Tibial artery (tissue), 4 donors: ENCODE measurements around the gene CD34.
A peak's percentile ranks its signal among the peaks of the same experiment; 100 is the strongest.

Experiments used
- DNase-seq, 2 donors: peaks; one replicate each; pipeline ENCODE4 v3.0.0-alpha.2; 2019
- H3K27ac ChIP-seq, 2 donors: fragments of 200-600 bp; sonication (generic) in 1 of 2; 1 replicate in 1 of 2; 2 replicates in 1 of 2; pipeline ENCODE4 v1.5.1; 2018 to 2019; ENCODE audit warnings: mild to moderate bottlenecking in 1 of 2
- H3K27me3 ChIP-seq, 2 donors: fragments of 200-600 bp; sonication (generic) in 1 of 2; one replicate each; pipeline versions ENCODE4 v1.5.1 to v1.6.0; 2016 to 2019
- H3K36me3 ChIP-seq, 3 donors: fragments of 200-600 bp; sonication (generic) in 2 of 3; one replicate each; pipeline ENCODE4 v1.5.1; 2016 to 2019; ENCODE audit warnings: mild to moderate bottlenecking in 2 of 3
- H3K4me1 ChIP-seq, 4 donors: fragments of 200-600 bp; sonication (generic) in 2 of 4; 1 replicate in 3 of 4; 2 replicates in 1 of 4; pipeline ENCODE4 v1.5.1; 2016 to 2019
- H3K4me3 ChIP-seq, 2 donors: fragments of 200-600 bp; sonication (generic) in 1 of 2; 1 replicate in 1 of 2; 2 replicates in 1 of 2; pipeline ENCODE4 v1.5.1; 2018 to 2019; ENCODE audit warnings: mild to moderate bottlenecking in 2 of 2
- H3K9me3 ChIP-seq, 3 donors: fragments of 200-600 bp; sonication (generic) in 1 of 3; one replicate each; pipeline ENCODE4 v1.5.1; 2016 to 2019
- intact Hi-C: fragments of 100-400 bp; cut with DNase I; formaldehyde crosslinking; loops from one replicate; pipeline ENCODE4 v1.15.0; 2023; ENCODE audit warnings: low total_unique reads
- TF ChIP-seq, protein P1 (sequence below), 2 experiments: fragments of 200-600 bp in 1 of 2; fragments of 450-650 bp in 1 of 2; IDR thresholded peaks; one replicate each; pipeline ENCODE4 v1.5.1; 2017 to 2019; ENCODE audit warnings: antibody characterized with exemption in 2 of 2, mild to moderate bottlenecking in 1 of 2, moderate library complexity in 1 of 2

Gene CD34

DNA sequence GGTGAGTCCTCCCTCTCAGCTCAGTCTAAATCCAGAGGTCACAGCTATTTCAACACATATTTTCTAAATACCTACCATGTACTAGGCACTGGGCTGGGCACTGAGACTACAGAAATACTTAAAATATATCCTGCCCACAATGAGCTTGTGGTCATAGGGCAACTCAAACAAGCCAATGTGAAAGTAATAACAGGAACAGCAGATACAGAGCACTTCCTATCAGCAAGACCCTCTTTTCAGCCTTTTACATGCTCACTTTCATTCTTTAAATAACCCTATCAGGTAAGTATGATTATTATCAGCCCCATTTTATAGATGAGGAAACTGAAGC, 71.9 kb downstream of the CD34 start:
- Histone ChIP-seq H3K4me3 (no peak overlapping the region), H3K9me3 (no peaks in the 10 kb centered on the region), H3K4me1 (peaks cover 0 to 71% (median 44%) of the 10 kb centered on the region in 4 donors), H3K36me3 (no peaks in the 10 kb centered on the region), H3K27ac (peak overlapping the region; percentile 52 to 74), H3K27me3 (no peaks in the 10 kb centered on the region)
- no peak for DNase-seq
- intact Hi-C loops = no loop called here
- TF ChIP-seq, protein P1, sequence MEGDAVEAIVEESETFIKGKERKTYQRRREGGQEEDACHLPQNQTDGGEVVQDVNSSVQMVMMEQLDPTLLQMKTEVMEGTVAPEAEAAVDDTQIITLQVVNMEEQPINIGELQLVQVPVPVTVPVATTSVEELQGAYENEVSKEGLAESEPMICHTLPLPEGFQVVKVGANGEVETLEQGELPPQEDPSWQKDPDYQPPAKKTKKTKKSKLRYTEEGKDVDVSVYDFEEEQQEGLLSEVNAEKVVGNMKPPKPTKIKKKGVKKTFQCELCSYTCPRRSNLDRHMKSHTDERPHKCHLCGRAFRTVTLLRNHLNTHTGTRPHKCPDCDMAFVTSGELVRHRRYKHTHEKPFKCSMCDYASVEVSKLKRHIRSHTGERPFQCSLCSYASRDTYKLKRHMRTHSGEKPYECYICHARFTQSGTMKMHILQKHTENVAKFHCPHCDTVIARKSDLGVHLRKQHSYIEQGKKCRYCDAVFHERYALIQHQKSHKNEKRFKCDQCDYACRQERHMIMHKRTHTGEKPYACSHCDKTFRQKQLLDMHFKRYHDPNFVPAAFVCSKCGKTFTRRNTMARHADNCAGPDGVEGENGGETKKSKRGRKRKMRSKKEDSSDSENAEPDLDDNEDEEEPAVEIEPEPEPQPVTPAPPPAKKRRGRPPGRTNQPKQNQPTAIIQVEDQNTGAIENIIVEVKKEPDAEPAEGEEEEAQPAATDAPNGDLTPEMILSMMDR (IDR thresholded peaks at IDR 0.05) = no peak

DNA sequence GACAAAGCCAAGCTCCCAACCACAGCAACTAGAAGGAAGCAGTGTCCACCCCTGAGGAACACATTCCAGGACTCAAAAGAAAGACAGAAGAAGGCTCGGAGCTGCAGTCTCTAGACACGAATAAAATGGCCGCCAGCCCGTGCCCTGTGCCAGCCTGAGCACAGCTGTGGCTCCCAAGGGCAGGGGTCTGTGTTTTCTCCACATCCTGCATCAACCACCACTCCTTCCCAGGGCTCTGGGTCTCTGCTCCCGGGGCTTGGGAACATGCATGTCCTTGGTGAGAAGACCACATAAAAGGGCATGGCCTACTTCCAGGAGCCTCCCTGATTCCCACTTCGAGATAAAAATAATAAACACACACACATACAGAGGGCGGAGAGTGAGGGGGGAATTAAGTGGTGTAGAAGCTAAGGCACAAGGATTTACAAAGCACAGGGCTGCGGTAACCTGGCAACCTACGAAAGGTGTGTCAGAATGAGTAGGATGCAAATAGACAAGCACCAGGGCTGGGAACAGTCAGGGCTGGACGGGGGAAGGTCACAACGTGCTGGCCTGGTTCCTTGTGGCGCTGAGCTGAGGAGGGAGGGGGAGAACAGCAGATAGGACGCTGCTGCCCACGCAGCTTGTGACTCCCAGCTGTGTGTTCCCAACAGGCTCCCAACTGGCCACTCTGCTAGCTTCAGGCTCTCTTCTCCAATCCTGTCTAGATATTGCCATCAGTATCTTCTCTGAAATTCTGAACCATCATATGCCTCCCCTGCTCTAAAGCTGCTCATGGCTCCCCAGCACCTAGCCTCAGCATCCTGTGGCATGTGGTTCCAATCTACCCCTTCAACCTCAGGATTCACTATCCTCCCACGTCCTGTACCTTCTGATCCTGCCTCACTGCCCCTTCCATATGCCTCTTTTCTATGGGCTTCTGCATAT, 72.5 kb downstream of the CD34 start:
- no peaks in the 10 kb centered on the region for H3K9me3 ChIP-seq
- intact Hi-C loops = no loop called here
- no peaks in the 10 kb centered on the region for H3K27me3 ChIP-seq
- H3K27ac ChIP-seq = peak overlapping the region; percentile 52 to 74
- peaks cover 0 to 67% (median 44%) of the 10 kb centered on the region in 4 donors for H3K4me1 ChIP-seq
- DNase-seq = peak; percentile 60 to 71
- TF ChIP-seq, protein P1 (IDR thresholded peaks at IDR 0.05) = no peak
- H3K36me3 ChIP-seq = no peaks in the 10 kb centered on the region
- no peak overlapping the region for H3K4me3 ChIP-seq

DNA sequence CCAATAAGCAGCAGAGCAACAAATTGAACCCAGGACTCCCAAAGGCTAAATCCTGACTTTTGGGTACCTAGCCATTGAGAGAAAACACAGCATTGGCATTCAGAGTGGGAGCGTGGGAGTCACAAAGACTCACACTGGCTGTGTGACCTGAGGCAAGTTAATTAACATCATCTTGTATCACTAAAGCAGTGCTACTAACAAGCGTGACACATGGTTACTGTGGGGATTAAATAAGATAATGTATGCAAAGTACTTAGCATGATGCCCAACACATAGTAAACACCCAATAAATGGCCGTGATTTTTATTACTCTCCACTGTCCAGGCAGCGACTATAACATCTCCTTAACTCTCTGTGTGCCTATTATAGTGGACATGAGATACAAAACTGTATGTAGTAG, 73.3 kb downstream of the CD34 start:
- no peak for DNase-seq
- Histone ChIP-seq H3K9me3 (no peaks in the 10 kb centered on the region), H3K4me1 (peaks cover 0 to 66% (median 47%) of the 10 kb centered on the region in 4 donors), H3K27me3 (no peaks in the 10 kb centered on the region), H3K4me3 (no peak overlapping the region), H3K27ac (peak overlapping the region; percentile 52 to 74), H3K36me3 (no peaks in the 10 kb centered on the region)
- TF ChIP-seq, protein P1 (IDR thresholded peaks at IDR 0.05) = no peak
- intact Hi-C loops = no loop called here

DNA sequence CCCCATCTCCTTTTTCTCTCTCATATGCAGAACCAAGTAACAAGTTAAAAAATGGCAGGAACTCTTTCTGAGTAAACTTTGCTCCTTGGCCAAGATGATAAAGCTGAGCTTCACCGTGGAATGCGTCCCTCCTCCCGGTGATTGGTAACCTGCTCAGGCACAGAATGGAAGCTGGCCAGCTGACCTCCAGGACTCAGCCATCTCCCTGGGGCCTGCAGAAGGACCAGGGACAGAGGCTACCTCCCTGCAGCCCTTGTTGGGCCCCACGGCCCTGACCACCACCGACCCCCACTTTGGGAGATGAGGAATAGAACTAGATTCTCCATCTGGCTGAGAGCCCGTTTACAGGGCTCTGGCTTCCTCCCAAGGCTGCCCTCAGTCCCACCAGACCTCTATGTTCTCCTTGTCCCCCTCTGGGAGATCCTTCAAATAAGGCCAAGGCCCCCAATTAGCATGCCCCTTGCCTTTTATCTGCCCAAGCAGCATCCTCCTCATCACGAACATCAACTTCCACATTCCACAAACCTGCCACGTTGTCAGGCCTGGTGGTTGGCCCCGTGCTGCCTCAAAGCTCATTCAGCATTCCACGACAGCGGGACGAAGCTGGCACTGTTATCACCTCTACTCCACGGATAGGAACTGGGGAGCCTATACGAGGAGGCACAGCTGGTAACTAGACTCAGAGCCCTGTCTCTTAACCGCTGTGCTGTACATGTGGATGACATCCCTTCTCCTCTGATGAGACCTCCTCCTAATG, 74.2 kb downstream of the CD34 start:
- Histone ChIP-seq H3K27me3 (no peaks in the 10 kb centered on the region), H3K27ac (peak overlapping the region; percentile 52 to 74), H3K36me3 (no peaks in the 10 kb centered on the region), H3K4me1 (peaks cover 0 to 67% (median 48%) of the 10 kb centered on the region in 4 donors), H3K9me3 (no peaks in the 10 kb centered on the region), H3K4me3 (no peak overlapping the region)
- TF ChIP-seq, protein P1 (IDR thresholded peaks at IDR 0.05) = no peak
- intact Hi-C loops = no loop called here
- peak in 1 of 2 donors; percentile 64 for DNase-seq

DNA sequence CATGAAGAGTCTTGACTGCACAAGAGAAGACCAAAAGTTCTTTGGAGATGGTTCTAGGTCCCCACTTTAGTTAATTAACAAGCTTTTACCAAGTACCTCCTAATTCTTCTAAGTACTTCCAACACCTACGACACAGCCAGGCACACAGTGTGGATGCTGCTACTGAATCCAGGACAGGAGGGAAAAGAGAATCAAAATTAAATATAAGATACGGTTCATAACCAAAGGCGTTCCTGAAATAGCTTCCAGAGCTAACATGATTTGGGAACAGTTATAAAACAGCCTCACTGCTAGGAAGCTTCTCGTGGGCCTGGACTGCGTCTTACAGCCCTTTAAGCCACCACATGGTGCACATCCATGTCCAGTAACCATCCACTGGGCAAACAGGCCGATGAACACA, 75.0 kb downstream of the CD34 start:
- Histone ChIP-seq H3K27me3 (no peaks in the 10 kb centered on the region), H3K27ac (peak overlapping the region; percentile 34 to 74), H3K4me1 (peaks cover 0 to 72% (median 54%) of the 10 kb centered on the region in 4 donors), H3K36me3 (no peaks in the 10 kb centered on the region), H3K4me3 (no peak overlapping the region), H3K9me3 (no peaks in the 10 kb centered on the region)
- intact Hi-C loops = no loop called here
- DNase-seq = peak in 1 of 2 donors; percentile 13
- TF ChIP-seq, protein P1 (IDR thresholded peaks at IDR 0.05) = no peak
